WTC11 (cell line): ENCODE data around the gene G3BP2. TPM values are rescaled to one million over a fixed set of nuclear protein-coding genes. Genes with fewer than 3 reads are reported as not detected.

Experiments used
- ATAC-seq: fragments of 200-7000 bp; cut with Tn5 transposase; 2 replicates; pipeline ENCODE4 v1.10.0; 2021; ENCODE audit warnings: mild to moderate bottlenecking, moderate library complexity
- CTCF ChIA-PET: fragments of 300-600 bp; sonication (Branson Sonifier 250); formaldehyde crosslinking; loops from one replicate; lab custom pipeline; 2021; ENCODE audit warnings: antibody characterized with exemption; lab: Charles Lee
- POLR2A ChIA-PET: fragments of 350-600 bp; sonication (Branson Sonifier 250); formaldehyde crosslinking; loops from one replicate; lab custom pipeline; 2021; ENCODE audit warnings: antibody characterized with exemption; lab: Charles Lee
- DNase-seq: peaks from one replicate; pipeline ENCODE4 v3.0.0; 2021; ENCODE audit warnings: low spot score
- H3K27ac Mint-ChIP-seq: 2 replicates; pipeline ENCODE4 v1.8.0; 2021; ENCODE audit warnings: mixed read lengths
- H3K27me3 Mint-ChIP-seq: 2 replicates; pipeline ENCODE4 v1.8.0; 2021; ENCODE audit warnings: low read depth, mild to moderate bottlenecking, moderate library complexity, mixed read lengths
- H3K36me3 Mint-ChIP-seq: 2 replicates; pipeline ENCODE4 v1.8.0; 2021; ENCODE audit warnings: mixed read lengths
- H3K4me1 Mint-ChIP-seq: 2 replicates; pipeline ENCODE4 v1.8.0; 2022; ENCODE audit warnings: mixed read lengths
- H3K4me3 Mint-ChIP-seq: 2 replicates; pipeline ENCODE4 v1.8.0; 2021; ENCODE audit warnings: mild to moderate bottlenecking, moderate library complexity, mixed read lengths
- H3K9me3 Mint-ChIP-seq: 2 replicates; pipeline ENCODE4 v1.8.0; 2021; ENCODE audit warnings: mixed read lengths
- ATF1 ChIP-seq: sonication (generic); formaldehyde crosslinking; IDR thresholded peaks from 2 replicates; pipeline ENCODE4 v1.8.1; 2023; ENCODE audit warnings: mild to moderate bottlenecking, moderate library complexity, missing genetic modification reagents
- FOXK1 ChIP-seq: sonication (generic); formaldehyde crosslinking; IDR thresholded peaks from 2 replicates; pipeline ENCODE4 v1.8.0; 2022; ENCODE audit warnings: mild to moderate bottlenecking, moderate library complexity, missing genetic modification reagents
- KAT7 ChIP-seq: sonication (generic); formaldehyde crosslinking; IDR thresholded peaks from 2 replicates; pipeline ENCODE4 v1.8.1; 2023; ENCODE audit warnings: missing genetic modification reagents, mild to moderate bottlenecking, borderline replicate concordance
- MYBL2 ChIP-seq: sonication (generic); formaldehyde crosslinking; IDR thresholded peaks from 2 replicates; pipeline ENCODE4 v1.8.1; 2023; ENCODE audit warnings: mild to moderate bottlenecking, moderate library complexity, missing genetic modification reagents
- ZNF317 ChIP-seq: sonication (generic); formaldehyde crosslinking; IDR thresholded peaks from 2 replicates; pipeline ENCODE4 v1.8.1; 2023; ENCODE audit warnings: low read depth, mild to moderate bottlenecking, moderate library complexity, missing genetic modification reagents, borderline replicate concordance
- total RNA-seq: library from RNA; stranded (reverse); gene quantifications from 3 replicates; pipeline ENCODE4 v1.2.3, GENCODE V29; 2021
- TF ChIP-seq, protein P1 (sequence below): sonication (generic); formaldehyde crosslinking; IDR thresholded peaks from 2 replicates; pipeline ENCODE4 v1.8.1; 2022; ENCODE audit warnings: low read depth, mild to moderate bottlenecking, moderate library complexity, missing genetic modification reagents, borderline replicate concordance
- TF ChIP-seq, protein P2 (sequence below): sonication (generic); formaldehyde crosslinking; IDR thresholded peaks from 2 replicates; pipeline ENCODE4 v1.8.1; 2023; ENCODE audit warnings: mild to moderate bottlenecking, missing genetic modification reagents, borderline replicate concordance
- TF ChIP-seq, protein P3 (sequence below): sonication (generic); formaldehyde crosslinking; IDR thresholded peaks from 2 replicates; pipeline ENCODE4 v1.8.1; 2022; ENCODE audit warnings: mild to moderate bottlenecking, missing genetic modification reagents, moderate library complexity, borderline replicate concordance
- TF ChIP-seq, protein P4 (sequence below): sonication (generic); formaldehyde crosslinking; IDR thresholded peaks from 2 replicates; pipeline ENCODE4 v1.8.0; 2023; ENCODE audit warnings: missing genetic modification reagents
- TF ChIP-seq, protein P5 (sequence below): fragments of 250-450 bp; sonication (Bioruptor Pico); conservative IDR thresholded peaks from 2 replicates; pipeline ENCODE4 v1.9.0; 2021; ENCODE audit warnings: mild to moderate bottlenecking

The G3BP2 gene
- total RNA-seq, 1 experiment from 2014 or later = 284 TPM

DNA sequence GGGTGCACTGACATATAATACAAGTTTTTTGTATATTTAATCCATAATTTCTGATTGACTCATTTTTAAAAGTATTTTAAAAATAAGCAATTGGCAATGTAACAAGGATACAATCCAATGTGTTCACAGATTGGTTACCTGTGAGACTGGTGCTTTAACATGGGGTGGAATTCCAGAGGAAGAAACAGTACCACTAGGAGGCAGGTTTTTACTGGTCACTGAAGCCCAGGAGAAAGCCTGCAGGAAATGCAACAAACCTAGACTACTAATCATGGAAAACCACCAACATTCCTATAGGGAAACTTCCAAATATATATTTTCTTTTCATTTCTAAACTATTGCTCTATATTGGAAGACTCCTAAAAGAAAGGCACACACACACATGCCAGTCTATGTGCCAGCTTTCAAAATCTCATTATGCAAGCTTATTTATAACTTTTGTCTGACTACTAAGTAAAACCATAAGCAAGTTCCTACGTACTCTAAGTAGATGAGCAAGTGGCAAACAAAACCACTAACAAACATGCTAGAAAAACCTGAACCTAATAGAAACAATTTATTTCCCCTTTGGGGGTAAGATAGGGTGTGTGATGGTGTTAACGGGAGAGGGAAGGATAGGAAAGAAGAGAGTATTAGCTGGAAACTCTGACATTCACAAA lies 19.2 kb downstream of the G3BP2 start:
- ChIA-PET POLR2A (interaction anchor here (2.3 kb wide), 1 partner anchor 70 kb away, joined by 11 read pairs; the partner anchor contains the start of gene USO1), CTCF (interaction anchor here (0.7 to 3.9 kb wide), 4 partner anchors 19 to 70 kb away, joined by 3 to 20 read pairs (median 4); partner anchors contain the start of gene USO1)
- Mint-ChIP-seq H3K4me3 (no peak overlapping the region), H3K27ac (peak overlapping the region; percentile 92), H3K27me3 (no peaks in the 10 kb centered on the region)
- TF ChIP-seq, protein P1, sequence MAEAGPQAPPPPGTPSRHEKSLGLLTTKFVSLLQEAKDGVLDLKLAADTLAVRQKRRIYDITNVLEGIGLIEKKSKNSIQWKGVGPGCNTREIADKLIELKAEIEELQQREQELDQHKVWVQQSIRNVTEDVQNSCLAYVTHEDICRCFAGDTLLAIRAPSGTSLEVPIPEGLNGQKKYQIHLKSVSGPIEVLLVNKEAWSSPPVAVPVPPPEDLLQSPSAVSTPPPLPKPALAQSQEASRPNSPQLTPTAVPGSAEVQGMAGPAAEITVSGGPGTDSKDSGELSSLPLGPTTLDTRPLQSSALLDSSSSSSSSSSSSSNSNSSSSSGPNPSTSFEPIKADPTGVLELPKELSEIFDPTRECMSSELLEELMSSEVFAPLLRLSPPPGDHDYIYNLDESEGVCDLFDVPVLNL (CRISPR knock-in tag) = no peak
- TF ChIP-seq, protein P2, sequence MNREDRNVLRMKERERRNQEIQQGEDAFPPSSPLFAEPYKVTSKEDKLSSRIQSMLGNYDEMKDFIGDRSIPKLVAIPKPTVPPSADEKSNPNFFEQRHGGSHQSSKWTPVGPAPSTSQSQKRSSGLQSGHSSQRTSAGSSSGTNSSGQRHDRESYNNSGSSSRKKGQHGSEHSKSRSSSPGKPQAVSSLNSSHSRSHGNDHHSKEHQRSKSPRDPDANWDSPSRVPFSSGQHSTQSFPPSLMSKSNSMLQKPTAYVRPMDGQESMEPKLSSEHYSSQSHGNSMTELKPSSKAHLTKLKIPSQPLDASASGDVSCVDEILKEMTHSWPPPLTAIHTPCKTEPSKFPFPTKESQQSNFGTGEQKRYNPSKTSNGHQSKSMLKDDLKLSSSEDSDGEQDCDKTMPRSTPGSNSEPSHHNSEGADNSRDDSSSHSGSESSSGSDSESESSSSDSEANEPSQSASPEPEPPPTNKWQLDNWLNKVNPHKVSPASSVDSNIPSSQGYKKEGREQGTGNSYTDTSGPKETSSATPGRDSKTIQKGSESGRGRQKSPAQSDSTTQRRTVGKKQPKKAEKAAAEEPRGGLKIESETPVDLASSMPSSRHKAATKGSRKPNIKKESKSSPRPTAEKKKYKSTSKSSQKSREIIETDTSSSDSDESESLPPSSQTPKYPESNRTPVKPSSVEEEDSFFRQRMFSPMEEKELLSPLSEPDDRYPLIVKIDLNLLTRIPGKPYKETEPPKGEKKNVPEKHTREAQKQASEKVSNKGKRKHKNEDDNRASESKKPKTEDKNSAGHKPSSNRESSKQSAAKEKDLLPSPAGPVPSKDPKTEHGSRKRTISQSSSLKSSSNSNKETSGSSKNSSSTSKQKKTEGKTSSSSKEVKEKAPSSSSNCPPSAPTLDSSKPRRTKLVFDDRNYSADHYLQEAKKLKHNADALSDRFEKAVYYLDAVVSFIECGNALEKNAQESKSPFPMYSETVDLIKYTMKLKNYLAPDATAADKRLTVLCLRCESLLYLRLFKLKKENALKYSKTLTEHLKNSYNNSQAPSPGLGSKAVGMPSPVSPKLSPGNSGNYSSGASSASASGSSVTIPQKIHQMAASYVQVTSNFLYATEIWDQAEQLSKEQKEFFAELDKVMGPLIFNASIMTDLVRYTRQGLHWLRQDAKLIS = no peak
- no peak for TF ChIP-seq ATF1 (CRISPR knock-in tag)
- TF ChIP-seq MYBL2 (CRISPR knock-in tag) = no peak
- TF ChIP-seq ZNF317 (CRISPR knock-in tag) = no peak
- no peak for TF ChIP-seq FOXK1
- TF ChIP-seq KAT7 = no peak
- TF ChIP-seq, protein P3, sequence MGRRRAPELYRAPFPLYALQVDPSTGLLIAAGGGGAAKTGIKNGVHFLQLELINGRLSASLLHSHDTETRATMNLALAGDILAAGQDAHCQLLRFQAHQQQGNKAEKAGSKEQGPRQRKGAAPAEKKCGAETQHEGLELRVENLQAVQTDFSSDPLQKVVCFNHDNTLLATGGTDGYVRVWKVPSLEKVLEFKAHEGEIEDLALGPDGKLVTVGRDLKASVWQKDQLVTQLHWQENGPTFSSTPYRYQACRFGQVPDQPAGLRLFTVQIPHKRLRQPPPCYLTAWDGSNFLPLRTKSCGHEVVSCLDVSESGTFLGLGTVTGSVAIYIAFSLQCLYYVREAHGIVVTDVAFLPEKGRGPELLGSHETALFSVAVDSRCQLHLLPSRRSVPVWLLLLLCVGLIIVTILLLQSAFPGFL (CRISPR knock-in tag) = no peak
- TF ChIP-seq, protein P4, sequence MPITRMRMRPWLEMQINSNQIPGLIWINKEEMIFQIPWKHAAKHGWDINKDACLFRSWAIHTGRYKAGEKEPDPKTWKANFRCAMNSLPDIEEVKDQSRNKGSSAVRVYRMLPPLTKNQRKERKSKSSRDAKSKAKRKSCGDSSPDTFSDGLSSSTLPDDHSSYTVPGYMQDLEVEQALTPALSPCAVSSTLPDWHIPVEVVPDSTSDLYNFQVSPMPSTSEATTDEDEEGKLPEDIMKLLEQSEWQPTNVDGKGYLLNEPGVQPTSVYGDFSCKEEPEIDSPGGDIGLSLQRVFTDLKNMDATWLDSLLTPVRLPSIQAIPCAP = no peak
- TF ChIP-seq, all 79 proteins: peak for 0
- ATAC-seq (peak; percentile 90), DNase-seq (no peak)
- peaks cover 75% of the 10 kb centered on the region for H3K36me3 Mint-ChIP-seq
- peaks cover 8% of the 10 kb centered on the region; the same call in 1 of the 2 replicates for H3K4me1 Mint-ChIP-seq
- H3K9me3 Mint-ChIP-seq = no peaks in the 10 kb centered on the region

DNA sequence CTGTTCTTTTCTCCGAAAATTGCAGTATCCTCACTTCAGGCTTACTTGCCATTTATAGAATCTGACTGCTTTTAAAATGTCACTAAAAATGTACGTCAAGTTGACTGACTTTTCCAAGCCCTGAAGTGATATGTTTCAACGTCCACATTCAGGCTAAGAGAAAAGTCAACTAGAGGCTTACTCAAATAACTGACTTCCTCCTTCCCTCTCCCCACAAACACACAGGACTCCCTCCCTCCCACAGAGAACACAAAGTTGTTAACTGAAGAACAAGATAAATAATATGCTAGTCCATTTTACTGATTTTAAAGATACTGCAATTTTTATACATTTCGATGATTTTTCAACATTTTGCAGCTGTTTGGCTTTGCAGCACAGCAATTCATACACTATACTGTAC lies 29.1 kb downstream of the G3BP2 start:
- no peak overlapping the region for H3K4me3 Mint-ChIP-seq
- no peaks in the 10 kb centered on the region for H3K27me3 Mint-ChIP-seq
- DNase-seq = no peak
- CTCF ChIA-PET = no interaction called here
- ATAC-seq = no peak
- TF ChIP-seq, protein P1 (CRISPR knock-in tag) = no peak
- TF ChIP-seq, protein P5, sequence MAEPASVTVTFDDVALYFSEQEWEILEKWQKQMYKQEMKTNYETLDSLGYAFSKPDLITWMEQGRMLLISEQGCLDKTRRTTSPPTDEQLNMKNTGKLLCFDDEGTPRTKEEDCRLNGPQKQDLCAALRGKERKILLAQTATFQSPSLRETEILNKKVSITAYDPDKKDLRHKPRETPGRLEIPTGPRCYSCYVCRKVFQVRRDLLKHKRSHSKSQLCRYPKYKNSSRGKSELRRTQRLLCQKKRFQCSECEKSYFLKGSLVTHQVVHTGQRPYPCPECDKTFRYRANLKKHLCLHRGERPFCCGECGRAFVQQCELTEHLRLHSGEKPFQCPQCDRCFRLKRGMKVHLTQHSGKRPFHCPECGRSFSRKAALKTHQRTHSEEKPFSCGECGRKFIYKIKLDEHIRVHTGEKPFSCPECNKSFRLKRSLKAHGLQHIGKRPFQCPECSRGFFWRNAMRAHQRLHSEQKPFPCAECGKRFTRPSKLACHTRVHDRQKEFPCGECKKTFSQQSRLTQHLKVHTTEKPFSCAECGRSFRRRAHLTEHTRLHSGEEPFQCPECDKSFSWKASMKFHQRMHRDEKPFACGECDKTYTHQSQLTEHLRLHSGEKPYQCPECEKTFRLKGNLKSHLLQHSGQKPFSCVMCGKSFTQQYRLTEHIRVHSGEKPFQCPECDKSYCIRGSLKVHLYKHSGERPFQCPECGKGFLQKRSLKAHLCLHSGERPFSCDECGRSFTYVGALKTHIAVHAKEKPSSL (CRISPR knock-in tag) = 0 out of 2 replicates have a peak, but pooled peaks have one; percentile 37
- TF ChIP-seq, all 79 proteins: peak for 1
- H3K9me3 Mint-ChIP-seq = no peaks in the 10 kb centered on the region
- POLR2A ChIA-PET = interaction anchor here (1.2 kb wide), 1 partner anchor 80 kb away, joined by 3 read pairs; the partner anchor contains the start of gene USO1
- H3K4me1 Mint-ChIP-seq = no peaks in the 10 kb centered on the region
- peak overlapping the region; percentile 33 for H3K27ac Mint-ChIP-seq
- H3K36me3 Mint-ChIP-seq = peaks cover 55% of the 10 kb centered on the region
